Ishikawa (cell line): ENCODE data around the gene SYT7.

Experiments used
- CREB1 ChIP-seq: IDR thresholded peaks from 2 replicates; pipeline ENCODE4 v1.6.1; 2012; ENCODE audit warnings: low read depth
- EP300 ChIP-seq: IDR thresholded peaks from 2 replicates; pipeline ENCODE4 v1.6.1; 2012; ENCODE audit warnings: borderline replicate concordance
- TF ChIP-seq, protein P1 (sequence below): IDR thresholded peaks from 2 replicates; pipeline ENCODE4 v1.6.1; 2012
- TF ChIP-seq, protein P2 (sequence below): IDR thresholded peaks from 2 replicates; pipeline ENCODE4 v1.6.1; 2012; ENCODE audit warnings: low read depth, mild to moderate bottlenecking

DNA sequence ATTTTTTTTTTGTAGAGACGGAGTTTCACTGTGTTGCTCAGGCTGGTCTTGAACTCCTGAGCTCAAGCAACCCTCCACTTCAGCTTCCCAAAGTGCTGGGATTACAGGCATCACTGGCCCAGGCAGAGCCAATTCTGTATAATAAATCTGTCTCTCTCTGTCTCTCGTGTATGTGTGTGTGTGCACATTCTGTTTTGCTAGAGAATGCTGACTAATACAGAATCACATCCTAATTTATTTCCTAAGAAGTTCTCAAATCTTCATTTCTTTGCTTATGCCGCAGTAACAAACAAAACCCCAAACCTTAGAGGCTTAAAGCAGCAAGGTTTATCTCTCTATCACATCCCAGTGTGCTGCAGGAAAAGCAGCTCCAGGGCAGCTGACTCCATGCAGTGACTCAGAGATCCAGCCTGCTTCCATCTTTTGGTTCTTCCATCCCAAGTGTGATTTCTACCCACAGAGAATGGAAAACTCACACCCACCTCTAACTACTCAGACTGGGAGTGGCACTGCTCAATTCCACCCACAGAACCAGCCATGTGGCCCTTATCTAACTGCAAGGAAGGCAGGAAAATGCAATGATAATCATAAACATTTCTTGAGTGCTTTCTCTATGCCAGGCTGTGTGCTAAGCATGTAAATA is 107.4 kb downstream of the SYT7 start:
- TF ChIP-seq, protein P1, sequence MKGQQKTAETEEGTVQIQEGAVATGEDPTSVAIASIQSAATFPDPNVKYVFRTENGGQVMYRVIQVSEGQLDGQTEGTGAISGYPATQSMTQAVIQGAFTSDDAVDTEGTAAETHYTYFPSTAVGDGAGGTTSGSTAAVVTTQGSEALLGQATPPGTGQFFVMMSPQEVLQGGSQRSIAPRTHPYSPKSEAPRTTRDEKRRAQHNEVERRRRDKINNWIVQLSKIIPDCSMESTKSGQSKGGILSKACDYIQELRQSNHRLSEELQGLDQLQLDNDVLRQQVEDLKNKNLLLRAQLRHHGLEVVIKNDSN: no peak
- no peak for TF ChIP-seq EP300
- TF ChIP-seq CREB1: no peak
- TF ChIP-seq, protein P2, sequence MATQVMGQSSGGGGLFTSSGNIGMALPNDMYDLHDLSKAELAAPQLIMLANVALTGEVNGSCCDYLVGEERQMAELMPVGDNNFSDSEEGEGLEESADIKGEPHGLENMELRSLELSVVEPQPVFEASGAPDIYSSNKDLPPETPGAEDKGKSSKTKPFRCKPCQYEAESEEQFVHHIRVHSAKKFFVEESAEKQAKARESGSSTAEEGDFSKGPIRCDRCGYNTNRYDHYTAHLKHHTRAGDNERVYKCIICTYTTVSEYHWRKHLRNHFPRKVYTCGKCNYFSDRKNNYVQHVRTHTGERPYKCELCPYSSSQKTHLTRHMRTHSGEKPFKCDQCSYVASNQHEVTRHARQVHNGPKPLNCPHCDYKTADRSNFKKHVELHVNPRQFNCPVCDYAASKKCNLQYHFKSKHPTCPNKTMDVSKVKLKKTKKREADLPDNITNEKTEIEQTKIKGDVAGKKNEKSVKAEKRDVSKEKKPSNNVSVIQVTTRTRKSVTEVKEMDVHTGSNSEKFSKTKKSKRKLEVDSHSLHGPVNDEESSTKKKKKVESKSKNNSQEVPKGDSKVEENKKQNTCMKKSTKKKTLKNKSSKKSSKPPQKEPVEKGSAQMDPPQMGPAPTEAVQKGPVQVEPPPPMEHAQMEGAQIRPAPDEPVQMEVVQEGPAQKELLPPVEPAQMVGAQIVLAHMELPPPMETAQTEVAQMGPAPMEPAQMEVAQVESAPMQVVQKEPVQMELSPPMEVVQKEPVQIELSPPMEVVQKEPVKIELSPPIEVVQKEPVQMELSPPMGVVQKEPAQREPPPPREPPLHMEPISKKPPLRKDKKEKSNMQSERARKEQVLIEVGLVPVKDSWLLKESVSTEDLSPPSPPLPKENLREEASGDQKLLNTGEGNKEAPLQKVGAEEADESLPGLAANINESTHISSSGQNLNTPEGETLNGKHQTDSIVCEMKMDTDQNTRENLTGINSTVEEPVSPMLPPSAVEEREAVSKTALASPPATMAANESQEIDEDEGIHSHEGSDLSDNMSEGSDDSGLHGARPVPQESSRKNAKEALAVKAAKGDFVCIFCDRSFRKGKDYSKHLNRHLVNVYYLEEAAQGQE: no peak
